Raji (cell line): ENCODE data around the gene VEZT.

Experiments
- POLR2A ChIP-seq: IDR thresholded peaks from 2 replicates; pipeline ENCODE4 v1.6.1; 2011; ENCODE audit warnings: low read depth, low read length, control low read depth; ENCODE audit not compliant: insufficient read depth

Gene VEZT

DNA sequence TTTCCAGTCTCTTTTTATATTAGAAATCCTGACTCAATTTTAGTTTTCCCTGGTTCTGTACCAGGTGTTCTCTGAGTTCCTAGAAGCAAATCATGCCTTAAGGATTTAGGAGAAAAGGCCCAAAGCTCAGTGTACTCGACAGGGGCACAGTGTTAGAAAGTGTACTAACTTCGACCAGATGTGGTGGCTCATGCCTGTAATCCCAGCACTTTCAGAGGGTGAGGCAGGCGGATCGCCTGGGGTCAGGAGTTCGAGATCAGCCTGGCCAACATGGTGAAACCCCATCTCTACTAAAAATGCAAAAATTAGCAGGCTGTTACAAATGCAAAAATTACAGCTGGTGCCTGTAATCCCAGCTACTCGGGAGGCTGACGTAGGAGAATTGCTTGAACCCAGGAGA, 12.0 kb downstream of the VEZT start:
- TF ChIP-seq POLR2A: no peak

DNA sequence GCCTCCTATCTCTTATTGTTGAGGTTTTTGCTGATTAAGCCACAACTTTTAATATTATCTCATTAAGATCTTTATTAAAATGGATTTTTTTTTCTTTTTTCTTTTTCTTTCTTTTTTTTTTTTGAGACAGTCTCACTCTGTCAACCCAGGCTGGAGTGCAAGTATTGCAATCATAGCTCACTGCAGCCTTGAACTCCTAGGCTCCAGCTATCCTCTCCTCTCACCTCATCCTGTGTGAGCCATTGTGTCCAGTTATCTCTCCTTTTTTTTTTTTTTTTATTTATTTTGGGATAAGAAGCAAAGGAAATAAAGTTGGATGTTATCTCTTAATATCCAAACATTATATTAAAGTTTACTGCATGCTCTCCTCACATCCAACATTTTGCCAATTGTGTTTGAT, 12.7 kb downstream of the VEZT start:
- TF ChIP-seq POLR2A: no peak

DNA sequence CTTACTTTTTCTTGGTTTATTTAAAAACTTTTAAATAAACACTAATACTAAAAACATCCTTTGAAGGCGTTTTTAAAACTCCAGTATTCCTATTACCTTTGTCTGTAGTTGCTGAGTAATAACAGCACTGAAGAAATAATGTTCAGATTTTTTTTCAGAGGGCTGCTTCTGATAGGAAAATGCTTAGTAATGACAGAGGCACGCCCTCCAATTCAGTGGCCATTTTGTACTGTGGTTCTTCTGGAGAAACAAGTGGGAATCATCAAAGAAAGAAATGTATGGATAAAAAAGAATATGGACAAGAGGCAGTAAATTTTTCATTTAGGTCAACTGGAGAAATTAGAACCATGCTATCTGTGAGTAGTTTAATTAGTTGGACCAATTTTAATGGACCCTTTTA, 13.6 kb downstream of the VEZT start:
- no peak for TF ChIP-seq POLR2A

DNA sequence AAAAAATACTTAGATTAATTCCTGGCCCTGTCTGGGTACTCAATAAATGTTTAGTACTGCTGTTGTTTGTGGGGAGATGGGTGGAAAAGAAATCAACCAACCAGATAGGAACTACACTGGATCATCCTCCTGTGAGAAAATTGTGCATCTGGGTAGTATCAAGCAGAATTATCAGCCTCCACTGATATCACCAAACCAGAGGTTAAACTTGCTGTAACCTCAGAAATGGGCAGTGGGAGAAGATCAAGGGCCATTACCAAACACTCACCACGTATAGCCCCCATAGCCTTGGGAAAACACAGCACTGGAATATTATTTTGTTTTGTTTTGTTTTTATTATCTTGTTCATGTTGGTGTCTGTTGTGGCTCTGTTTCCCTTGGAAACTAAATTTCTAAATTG, 19.7 kb downstream of the VEZT start:
- no peak for TF ChIP-seq POLR2A

DNA sequence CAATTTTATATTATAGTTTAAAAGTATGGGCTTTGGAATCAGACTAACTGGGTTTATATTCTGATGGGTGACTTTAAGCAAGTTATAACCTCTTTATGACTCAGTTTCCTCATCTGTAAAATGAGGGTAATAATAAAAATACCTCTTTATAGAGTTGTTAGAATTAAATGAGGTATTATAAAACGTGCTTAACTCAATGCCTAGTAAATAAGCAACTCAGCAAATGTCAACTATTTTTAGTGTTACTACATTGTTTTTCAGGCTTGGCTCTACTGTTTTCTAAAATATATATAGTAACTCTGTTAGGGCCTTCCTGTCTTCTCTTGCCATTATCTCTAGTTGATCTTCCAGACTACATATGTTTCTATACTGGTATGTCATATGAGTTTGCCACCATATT, 20.5 kb downstream of the VEZT start:
- TF ChIP-seq POLR2A: no peak

DNA sequence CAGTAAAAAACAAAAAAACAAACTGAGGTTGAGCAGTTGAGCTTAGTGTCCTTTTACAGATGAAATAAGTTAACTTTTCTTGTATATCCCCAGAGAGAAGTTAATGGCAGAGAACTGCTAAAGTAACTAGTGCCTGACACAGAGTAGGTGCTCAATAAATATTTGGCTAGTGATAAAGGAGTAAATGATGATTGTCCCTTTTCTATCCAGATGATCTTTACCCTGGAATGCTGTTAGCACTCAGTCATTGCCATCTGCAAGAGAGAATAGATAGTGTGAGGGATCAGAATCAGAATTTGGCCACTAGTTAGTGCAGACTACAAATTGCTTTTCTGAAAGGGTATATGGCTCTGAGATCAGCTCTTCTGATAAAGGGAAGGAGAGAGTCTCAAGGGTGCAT, 21.6 kb downstream of the VEZT start:
- no peak for TF ChIP-seq POLR2A

DNA sequence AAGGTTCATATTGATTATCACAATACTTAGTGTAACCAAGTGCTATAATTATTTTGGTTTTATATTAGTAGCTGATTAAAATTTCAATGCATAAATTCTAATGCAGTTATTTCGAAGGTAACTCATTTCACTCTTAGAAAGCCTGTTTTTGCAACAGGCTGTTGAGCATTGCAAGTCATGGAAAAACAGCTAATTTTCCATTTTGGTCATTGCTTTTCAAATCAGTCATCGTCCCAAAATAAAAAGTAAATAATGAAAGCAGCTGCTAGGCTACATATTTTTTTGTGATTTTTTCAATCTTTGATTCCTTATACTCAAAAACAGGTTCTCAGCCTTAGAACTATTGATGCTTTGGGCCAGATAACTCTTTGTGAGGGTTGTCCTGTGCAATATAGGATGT, 22.9 kb downstream of the VEZT start:
- no peak for TF ChIP-seq POLR2A

DNA sequence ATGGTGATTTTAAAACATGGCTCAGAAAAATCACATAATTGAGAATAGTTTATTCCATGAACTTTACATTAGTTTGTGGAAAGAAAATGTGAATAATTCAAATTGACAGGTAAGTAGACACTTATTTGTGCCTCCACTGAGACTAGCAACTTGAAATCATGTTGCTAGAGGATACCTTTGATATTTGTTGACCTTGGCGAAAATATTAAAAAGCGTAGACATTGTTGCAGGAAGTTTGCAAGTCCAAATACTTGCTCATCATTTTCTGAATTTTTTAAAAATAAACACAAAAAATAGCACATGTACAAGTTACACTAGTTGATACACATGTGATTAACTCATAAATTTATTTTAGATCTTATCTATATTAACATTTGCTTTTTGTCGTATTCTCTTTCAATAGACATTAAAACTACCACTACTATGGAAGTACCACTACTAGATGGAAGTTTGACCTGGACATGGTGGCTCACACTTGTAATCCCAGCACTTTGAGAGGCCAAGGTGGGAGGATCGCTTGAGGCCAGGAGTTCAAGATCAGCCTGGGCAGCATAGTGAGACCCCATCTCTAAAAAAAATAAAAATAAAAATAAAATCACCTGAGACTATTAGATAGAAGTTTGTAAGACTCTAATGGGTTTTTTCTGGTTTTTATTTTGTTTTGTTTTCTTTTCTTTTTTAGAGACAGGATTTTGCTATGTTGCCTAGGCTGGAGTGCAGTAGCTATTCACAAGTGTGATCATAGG, 24.3 kb downstream of the VEZT start:
- no peak for TF ChIP-seq POLR2A

DNA sequence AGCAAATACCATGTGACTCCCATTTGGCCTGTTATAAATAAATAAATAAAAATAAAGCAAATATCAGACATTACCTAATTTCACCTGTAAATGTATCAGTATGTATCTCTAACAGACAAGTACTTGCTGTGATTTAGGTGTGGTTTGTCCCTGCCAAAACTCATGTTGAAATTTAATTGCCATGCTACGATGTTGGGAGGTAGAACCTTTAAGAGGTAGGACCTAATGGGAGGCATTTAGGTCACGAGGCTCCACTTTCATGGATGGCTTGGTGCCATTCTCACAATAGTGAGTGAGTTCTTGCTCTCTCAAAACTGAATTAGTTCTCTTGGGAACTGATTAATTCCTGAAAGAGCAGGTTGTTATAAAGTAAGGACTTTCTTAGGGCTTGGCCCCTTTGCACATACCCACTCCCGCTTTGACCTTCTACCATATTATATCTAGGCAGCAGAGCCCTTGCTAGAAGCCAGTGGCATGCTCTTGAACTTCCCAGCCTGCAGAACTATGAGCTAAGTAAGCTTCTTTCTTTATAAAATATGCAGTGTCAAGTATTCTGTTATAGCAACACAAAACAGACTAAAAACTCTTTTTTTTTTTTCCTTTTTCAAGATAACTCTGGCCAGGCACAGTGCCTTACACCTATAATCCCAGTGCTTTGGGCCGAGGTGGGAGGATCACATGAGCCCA, 26.0 kb downstream of the VEZT start:
- no peak for TF ChIP-seq POLR2A

DNA sequence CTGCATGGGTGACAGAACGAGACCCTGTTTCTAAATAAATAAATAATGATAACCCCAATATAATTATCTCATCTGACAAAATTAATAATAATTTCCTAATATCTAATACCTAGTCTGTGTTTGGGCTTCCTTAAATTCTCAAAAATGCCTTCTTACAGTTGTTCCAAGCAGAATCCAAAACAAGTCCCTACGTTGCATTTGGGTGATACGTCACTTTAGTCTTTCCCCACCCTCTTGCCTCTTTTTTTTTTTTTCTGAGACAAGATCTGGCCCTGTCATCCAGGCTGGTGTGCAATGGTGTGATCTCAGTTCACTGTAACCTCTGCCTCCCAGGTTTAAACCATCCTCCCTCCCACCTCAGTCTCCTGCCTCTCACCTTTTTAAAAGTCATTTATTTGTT, 26.7 kb downstream of the VEZT start:
- TF ChIP-seq POLR2A: no peak

DNA sequence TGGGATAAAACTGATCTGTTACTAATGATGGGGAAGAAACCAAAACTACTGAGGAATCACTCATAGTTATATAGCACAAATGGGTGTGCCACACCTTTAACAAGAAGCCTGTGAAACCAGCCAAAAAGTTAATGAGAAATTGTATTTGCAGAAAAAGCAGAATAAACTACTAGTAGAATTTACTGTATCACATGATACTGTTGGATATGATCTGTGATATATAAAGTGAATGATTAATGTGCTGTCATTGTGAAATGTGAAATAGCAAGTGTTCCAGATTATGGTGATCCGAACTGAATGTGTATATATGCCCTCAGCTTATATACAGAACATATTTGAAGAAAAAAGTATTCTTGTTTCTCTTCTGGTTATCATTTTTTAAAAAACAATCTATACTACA, 30.5 kb downstream of the VEZT start:
- no peak for TF ChIP-seq POLR2A

DNA sequence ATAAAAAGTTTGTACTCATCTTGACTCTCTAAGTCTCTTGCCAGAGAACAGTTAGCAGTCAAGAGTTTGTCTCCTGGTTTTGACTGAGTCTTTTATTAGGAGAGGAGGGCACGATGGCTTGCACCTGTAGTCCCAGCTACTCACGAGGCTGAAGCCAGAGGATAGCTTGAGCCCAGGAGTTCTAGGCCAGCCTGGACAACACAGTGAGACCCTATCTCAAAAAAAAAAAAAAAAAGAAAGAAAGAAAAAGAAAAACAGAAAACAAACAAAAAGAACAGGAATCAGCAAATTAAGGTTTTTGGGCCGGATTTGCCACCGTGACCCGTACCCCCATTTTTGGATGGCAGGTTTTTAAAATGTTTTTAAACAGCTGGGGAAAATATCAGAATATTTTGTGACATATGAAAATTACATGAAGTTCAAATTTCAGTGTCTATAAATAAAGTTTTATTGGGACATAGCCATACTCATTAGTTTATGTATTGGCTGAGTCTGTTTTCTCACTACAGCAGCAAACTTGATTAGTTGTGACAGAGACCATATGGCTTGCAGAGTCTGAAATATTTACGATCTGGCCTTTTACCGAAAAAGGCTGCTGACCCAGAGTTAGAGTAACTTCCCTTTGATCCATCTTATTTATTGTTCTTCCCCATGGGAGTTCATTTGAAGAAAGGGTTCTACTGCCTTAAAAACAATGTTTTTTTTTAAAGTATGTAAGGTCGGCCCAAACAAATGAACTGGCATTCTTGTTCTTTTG, 31.2 kb downstream of the VEZT start:
- TF ChIP-seq POLR2A: no peak

DNA sequence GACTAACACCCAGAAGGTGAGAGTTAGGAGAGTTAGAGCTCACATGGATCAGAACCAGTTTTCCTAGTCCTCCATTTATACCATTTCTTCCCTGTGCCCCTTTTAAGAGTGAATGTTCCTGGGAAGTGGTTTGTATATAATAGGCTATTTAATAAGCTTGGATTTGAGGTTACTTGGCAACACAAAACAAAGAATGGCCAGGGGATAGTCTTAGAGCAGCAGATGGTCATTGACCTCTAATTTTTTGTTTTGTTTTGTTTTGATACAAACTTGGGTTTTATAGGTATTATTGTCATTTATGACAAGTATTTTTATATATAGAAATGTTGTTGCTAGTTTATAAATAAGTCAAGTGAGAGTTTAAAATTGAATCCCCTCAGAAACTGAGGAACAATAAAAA, 35.8 kb downstream of the VEZT start:
- no peak for TF ChIP-seq POLR2A

DNA sequence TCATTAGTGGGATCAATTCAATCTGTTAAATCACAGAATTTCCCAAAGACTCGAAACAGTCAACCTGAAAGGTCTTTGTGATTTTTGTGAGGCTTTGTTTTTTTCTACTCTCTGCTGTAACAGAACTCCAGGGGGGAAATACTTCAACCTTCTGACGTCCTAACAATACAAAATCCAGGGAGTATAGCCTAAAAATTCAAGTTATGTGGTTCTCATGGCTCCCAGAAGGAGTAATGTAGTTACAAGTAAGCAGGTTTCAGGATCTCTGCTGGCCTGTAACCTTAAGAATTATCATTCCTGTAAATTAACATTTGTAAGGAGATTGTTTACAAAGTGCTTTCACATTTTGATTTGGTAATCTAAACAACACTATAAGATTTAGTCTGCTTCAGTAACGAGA, 39.9 kb downstream of the VEZT start:
- no peak for TF ChIP-seq POLR2A

DNA sequence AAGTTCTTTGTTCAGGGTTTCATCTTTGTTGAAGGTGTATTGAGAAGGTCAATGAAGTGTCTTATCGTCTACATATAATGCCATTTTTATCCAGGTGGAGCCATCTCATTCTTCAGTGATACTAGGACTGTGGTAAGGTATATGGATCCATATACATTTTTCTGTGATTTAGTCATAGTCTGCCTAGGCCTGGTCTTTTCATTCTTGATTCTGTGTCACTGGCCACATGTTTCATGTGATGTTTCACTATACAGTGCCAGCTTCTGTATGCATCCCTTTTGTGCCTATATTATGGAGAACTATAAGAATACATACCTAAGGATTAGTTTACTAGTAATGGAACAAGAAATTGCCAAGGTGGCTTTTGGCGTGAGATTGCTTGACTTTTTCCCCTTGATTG, 40.5 kb downstream of the VEZT start:
- TF ChIP-seq POLR2A: no peak

DNA sequence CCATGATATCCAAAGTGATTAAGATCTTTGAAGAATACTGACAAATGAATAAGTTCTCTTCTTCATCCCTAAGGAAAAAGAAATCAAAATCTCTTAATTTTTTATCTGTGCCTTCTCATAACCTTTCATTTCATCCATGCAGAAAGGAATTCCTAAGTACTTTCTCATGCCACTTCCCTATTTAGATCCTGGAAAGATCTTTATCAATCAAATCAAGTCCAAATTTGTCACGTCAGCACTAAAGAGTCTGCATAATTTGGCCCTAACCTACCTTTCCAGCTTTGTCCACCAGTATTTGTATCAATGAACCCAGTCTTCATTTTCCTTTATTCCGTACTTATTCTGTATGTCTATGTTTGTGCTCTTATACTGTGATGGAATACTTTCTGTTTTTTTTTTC, 41.2 kb downstream of the VEZT start:
- TF ChIP-seq POLR2A: no peak

DNA sequence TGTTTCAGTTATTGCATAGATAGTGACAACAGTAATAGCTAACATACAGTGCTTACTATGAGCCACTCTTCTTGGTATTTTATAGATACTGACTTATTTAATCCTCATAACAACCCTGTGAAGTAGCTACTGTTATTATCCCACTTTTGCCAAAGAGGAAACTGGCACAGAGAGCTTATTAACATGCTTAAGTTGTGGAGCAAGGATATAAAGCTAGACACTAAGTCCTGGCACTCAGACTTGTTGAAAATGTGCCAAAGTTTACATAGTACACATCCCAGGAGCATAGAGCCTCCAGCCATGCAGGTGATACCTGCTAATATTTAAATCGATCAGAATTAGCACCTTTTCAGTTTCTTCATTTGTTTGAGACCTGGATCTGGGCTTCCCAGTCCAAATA, 41.8 kb downstream of the VEZT start:
- no peak for TF ChIP-seq POLR2A

DNA sequence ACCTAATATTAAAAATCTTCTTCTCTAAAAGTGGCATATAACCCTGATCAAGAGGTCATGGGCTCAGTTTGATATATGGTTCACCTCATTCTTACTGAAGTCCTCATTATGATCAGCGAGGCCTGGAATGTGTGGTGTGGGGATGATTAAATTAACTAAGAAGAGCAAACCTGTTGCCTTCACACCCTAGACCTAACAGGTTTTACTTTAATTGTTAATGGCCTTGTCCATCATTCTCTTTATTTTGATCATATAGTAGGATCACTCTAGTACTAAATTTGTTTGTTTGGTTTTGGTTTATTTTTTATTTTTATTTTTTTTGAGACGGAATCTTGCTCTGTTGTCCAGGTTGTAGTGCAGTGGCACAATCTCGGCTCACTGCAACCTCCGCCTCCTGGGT, 43.5 kb downstream of the VEZT start:
- TF ChIP-seq POLR2A: no peak
